Hippocampal formation (tissue), 2 donors: ENCODE data around the gene HSPD1.
"Not testable (repeated sequence)": the region's sequence is repeated elsewhere in the genome, so short reads cannot be mapped to it uniquely, and the experiment has no call there.

Experiments used
- DNase-seq, 2 donors: peaks; one replicate each; lab custom pipeline; 2025; lab: John Stamatoyannopoulos, UW

HSPD1 gene

GRCh38 chr2:197496695-197497094 is 2.9 kb downstream of the HSPD1 start:
- no peak for DNase-seq

- DNase-seq, result no peak
These were observed 4.1 kb downstream of the HSPD1 start for GRCh38 chr2:197495433-197496134.

GRCh38 chr2:197487385-197487784 is 12.3 kb downstream of the HSPD1 start:
- no peak for DNase-seq

- DNase-seq, result no peak
These were observed 13.5 kb downstream of the HSPD1 start for GRCh38 chr2:197486175-197486574.

- not testable (repeated sequence) for DNase-seq
These were observed 15.4 kb downstream of the HSPD1 start for GRCh38 chr2:197484248-197484647.

GRCh38 chr2:197480165-197481036 is 19.2 kb downstream of the HSPD1 start:
- DNase-seq, result no peak

- no peak for DNase-seq
These were observed 21.8 kb downstream of the HSPD1 start for GRCh38 chr2:197477797-197478196.

GRCh38 chr2:197472166-197472565 is 27.5 kb downstream of the HSPD1 start:
- DNase-seq, result no peak

- DNase-seq, result no peak
These were observed 35.5 kb downstream of the HSPD1 start for GRCh38 chr2:197464175-197464574.

- no peak for DNase-seq
These were observed 38.6 kb downstream of the HSPD1 start for GRCh38 chr2:197461057-197461456.

GRCh38 chr2:197460649-197461048 is 39.0 kb downstream of the HSPD1 start:
- no peak for DNase-seq

- DNase-seq, result no peak
These were observed 44.2 kb downstream of the HSPD1 start for GRCh38 chr2:197455428-197455827.

GRCh38 chr2:197454923-197455322 is 44.7 kb downstream of the HSPD1 start:
- DNase-seq, result no peak

GRCh38 chr2:197453914-197454398 is 45.7 kb downstream of the HSPD1 start:
- DNase-seq, result no peak

GRCh38 chr2:197453123-197453913 is 46.3 kb downstream of the HSPD1 start, which contains the start of gene COQ10B:
Gene COQ10B (plus strand): TSS chr2:197453552. CDS start chr2:197453561, 9 bp downstream.
- DNase-seq, result peak; percentile 99 to 100

- DNase-seq, result no peak
These were observed 46.9 kb downstream of the HSPD1 start for GRCh38 chr2:197452754-197453122.

GRCh38 chr2:197450935-197451358 is 48.7 kb downstream of the HSPD1 start:
- DNase-seq, result not testable (repeated sequence)

GRCh38 chr2:197450465-197450864 is 49.2 kb downstream of the HSPD1 start:
- DNase-seq, result no peak

- DNase-seq, result no peak
These were observed 52.8 kb downstream of the HSPD1 start for GRCh38 chr2:197446844-197447243.

- no peak for DNase-seq
These were observed 53.9 kb downstream of the HSPD1 start for GRCh38 chr2:197445746-197446145.

GRCh38 chr2:197442857-197443256 is 56.8 kb downstream of the HSPD1 start:
- DNase-seq, result no peak

GRCh38 chr2:197437380-197437779 is 62.3 kb downstream of the HSPD1 start:
- DNase-seq, result no peak
